GM12891 (cell line): Measurements from ENCODE around the gene MX2.
A peak's percentile ranks its signal among the peaks of the same experiment; 100 is the strongest.

ENCODE experiments used
- DNase-seq: peaks from one replicate; pipeline ENCODE4 v3.0.0; 2011; ENCODE audit warnings: low spot score; ENCODE audit not compliant: insufficient read length
- FAIRE-seq: peaks from 2 replicates; lab custom pipeline; 2011; peaks lifted over from hg19 to GRCh38; lab: Jason Lieb, UNC
- PAX5 ChIP-seq: IDR thresholded peaks from 2 replicates; pipeline ENCODE4 v1.6.1; 2011; ENCODE audit warnings: low read length, moderate library complexity, mild to moderate bottlenecking; ENCODE audit not compliant: insufficient read depth, severe bottlenecking
- POLR2A ChIP-seq: IDR thresholded peaks from 2 replicates; pipeline ENCODE4 v1.6.1; 2011; ENCODE audit warnings: low read depth, low read length, control low read depth
- POLR2AphosphoS5 ChIP-seq: IDR thresholded peaks from 2 replicates; pipeline ENCODE4 v1.6.1; 2011; ENCODE audit warnings: low read depth, low read length, control low read depth
- POU2F2 ChIP-seq: IDR thresholded peaks from 2 replicates; pipeline ENCODE4 v1.6.1; 2011; ENCODE audit warnings: low read depth, mild to moderate bottlenecking, control low read depth, low read length, moderate library complexity
- SPI1 ChIP-seq: IDR thresholded peaks from 2 replicates; pipeline ENCODE4 v1.6.1; 2011; ENCODE audit warnings: low read depth, low read length, control low read depth
- TAF1 ChIP-seq: IDR thresholded peaks from 2 replicates; pipeline ENCODE4 v1.6.1; 2011; ENCODE audit warnings: low read depth, low read length, control low read depth

The MX2 gene

GRCh38 chr21:41363370-41364270 is 1.8 kb downstream of the MX2 start:
- no peak for TF ChIP-seq TAF1
- no peak for TF ChIP-seq PAX5
- TF ChIP-seq POU2F2, result no peak
- no peak for TF ChIP-seq SPI1
- TF ChIP-seq POLR2AphosphoS5, result no peak
- no peak for TF ChIP-seq POLR2A
- FAIRE-seq, result peak; percentile 43
- no peak for DNase-seq

- TF ChIP-seq PAX5 (no peak), POLR2A (no peak)
- DNase-seq, result no peak
- no peak for FAIRE-seq
Observed at GRCh38 chr21:41364308-41364707, 2.5 kb downstream of the MX2 start.

- FAIRE-seq, result peak; percentile 56
- no peak for TF ChIP-seq SPI1
Observed at GRCh38 chr21:41365377-41366107, 3.7 kb downstream of the MX2 start.

GRCh38 chr21:41366522-41367151 is 4.8 kb downstream of the MX2 start:
- DNase-seq, result peak; percentile 32
- peak; percentile 87 for FAIRE-seq
- peak; percentile 60; the same call in 1 of the 2 replicates for TF ChIP-seq POLR2AphosphoS5
- TF ChIP-seq SPI1, result no peak
- no peak for TF ChIP-seq PAX5
- peak; percentile 76 for TF ChIP-seq POLR2A
- TF ChIP-seq TAF1, result no peak
- no peak for TF ChIP-seq POU2F2

More at GRCh38 chr21:41365377-41366107, 3.7 kb downstream of the MX2 start:
- DNase-seq, result no peak

- FAIRE-seq, result no peak
- TF ChIP-seq POLR2A (no peak), TAF1 (peak; percentile 31; the same call in 1 of the 2 replicates)
- no peak for DNase-seq
Observed at GRCh38 chr21:41367301-41367944, 5.6 kb downstream of the MX2 start.

GRCh38 chr21:41367945-41368734 is 6.3 kb downstream of the MX2 start:
- FAIRE-seq (peak; percentile 95), DNase-seq (peak; percentile 59)
- TF ChIP-seq POLR2A, result no peak
- TF ChIP-seq POLR2AphosphoS5, result peak; percentile 41; the same call in 1 of the 2 replicates
- peak; percentile 58; the same call in 1 of the 2 replicates for TF ChIP-seq POU2F2
- TF ChIP-seq TAF1, result 0 out of 2 replicates have a peak, but pooled peaks have one; percentile 1
- peak; percentile 98 for TF ChIP-seq SPI1
- TF ChIP-seq PAX5, result peak; percentile 33

- no peak for TF ChIP-seq PAX5
- TF ChIP-seq SPI1, result no peak
- TF ChIP-seq POLR2AphosphoS5, result no peak
- TF ChIP-seq POU2F2, result no peak
- no peak for TF ChIP-seq TAF1
- no peak for TF ChIP-seq POLR2A
- DNase-seq (no peak), FAIRE-seq (no peak)
Observed at GRCh38 chr21:41368735-41369104, 6.9 kb downstream of the MX2 start.

GRCh38 chr21:41369105-41369919 is 7.5 kb downstream of the MX2 start:
- DNase-seq (peak; percentile 42), FAIRE-seq (no peak)
- TF ChIP-seq POLR2A (no peak; the same call in 1 of the 2 replicates), SPI1 (peak; percentile 97), TAF1 (0 out of 2 replicates have a peak, but pooled peaks have one; percentile 29), POLR2AphosphoS5 (peak; percentile 67; the same call in 1 of the 2 replicates), POU2F2 (0 out of 2 replicates have a peak, but pooled peaks have one; percentile 22), PAX5 (no peak)
